Measurements from ENCODE around the gene CBLN1. TPM values are rescaled to one million over a fixed set of nuclear protein-coding genes. Genes with fewer than 3 reads are reported as not detected.

The CBLN1 gene
- total RNA-seq, 4 donors from 2014 or later = 0.26 to 0.38 TPM; not detected in 2

- Histone ChIP-seq H3K4me1 (peaks cover 6 to 71% (median 22%) of the 10 kb centered on the region in 3 donors), H3K27me3 (peaks cover 23 to 100% (median 51%) of the 10 kb centered on the region in 4 donors), H3K4me3 (no peak overlapping the region), H3K9me3 (no peaks in the 10 kb centered on the region), H3K36me3 (no peaks in the 10 kb centered on the region), H3K27ac (no peak overlapping the region)
- 29 to 34% methylated on average over 11 of the region's 11 CpGs for WGBS, 2 donors
- no peak for DNase-seq
- TF ChIP-seq, protein P1, sequence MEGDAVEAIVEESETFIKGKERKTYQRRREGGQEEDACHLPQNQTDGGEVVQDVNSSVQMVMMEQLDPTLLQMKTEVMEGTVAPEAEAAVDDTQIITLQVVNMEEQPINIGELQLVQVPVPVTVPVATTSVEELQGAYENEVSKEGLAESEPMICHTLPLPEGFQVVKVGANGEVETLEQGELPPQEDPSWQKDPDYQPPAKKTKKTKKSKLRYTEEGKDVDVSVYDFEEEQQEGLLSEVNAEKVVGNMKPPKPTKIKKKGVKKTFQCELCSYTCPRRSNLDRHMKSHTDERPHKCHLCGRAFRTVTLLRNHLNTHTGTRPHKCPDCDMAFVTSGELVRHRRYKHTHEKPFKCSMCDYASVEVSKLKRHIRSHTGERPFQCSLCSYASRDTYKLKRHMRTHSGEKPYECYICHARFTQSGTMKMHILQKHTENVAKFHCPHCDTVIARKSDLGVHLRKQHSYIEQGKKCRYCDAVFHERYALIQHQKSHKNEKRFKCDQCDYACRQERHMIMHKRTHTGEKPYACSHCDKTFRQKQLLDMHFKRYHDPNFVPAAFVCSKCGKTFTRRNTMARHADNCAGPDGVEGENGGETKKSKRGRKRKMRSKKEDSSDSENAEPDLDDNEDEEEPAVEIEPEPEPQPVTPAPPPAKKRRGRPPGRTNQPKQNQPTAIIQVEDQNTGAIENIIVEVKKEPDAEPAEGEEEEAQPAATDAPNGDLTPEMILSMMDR (IDR thresholded peaks at IDR 0.05) = no peak
- TF ChIP-seq POLR2A (IDR thresholded peaks at IDR 0.05) = no peak
- intact Hi-C loops (cut with DNase I) = no loop called here
Measured at GRCh38 chr16:49278567-49278827, 3.1 kb downstream of the CBLN1 start.

- Histone ChIP-seq H3K36me3 (no peaks in the 10 kb centered on the region), H3K4me3 (peak overlapping the region in 2 of 4 donors; percentile 2 to 31), H3K9me3 (no peaks in the 10 kb centered on the region), H3K4me1 (peaks cover 6 to 66% (median 22%) of the 10 kb centered on the region in 3 donors), H3K27ac (no peak overlapping the region), H3K27me3 (peaks cover 17 to 100% (median 48%) of the 10 kb centered on the region in 4 donors)
- DNase-seq = no peak
- WGBS, 2 donors = 11 to 18% methylated on average over 41 to 45 of the region's 49 CpGs
- TF ChIP-seq POLR2A (IDR thresholded peaks at IDR 0.05) = no peak
- TF ChIP-seq, protein P1 (IDR thresholded peaks at IDR 0.05) = no peak
- intact Hi-C loops (cut with DNase I) = no loop called here
Measured at GRCh38 chr16:49277766-49278566, 3.7 kb downstream of the CBLN1 start.

- Histone ChIP-seq H3K4me3 (peak overlapping the region in 2 of 4 donors; percentile 2 to 31), H3K9me3 (no peaks in the 10 kb centered on the region), H3K36me3 (no peaks in the 10 kb centered on the region), H3K4me1 (peaks cover 4 to 60% (median 19%) of the 10 kb centered on the region in 3 donors), H3K27me3 (peaks cover 11 to 100% (median 46%) of the 10 kb centered on the region in 4 donors), H3K27ac (no peak overlapping the region)
- intact Hi-C loops (cut with DNase I) = no loop called here
- TF ChIP-seq, protein P1 (IDR thresholded peaks at IDR 0.05) = no peak
- TF ChIP-seq POLR2A (IDR thresholded peaks at IDR 0.05) = no peak
- WGBS, 2 donors = 2 to 17% methylated on average over 9 to 18 of the region's 18 CpGs
- DNase-seq = no peak
Measured at GRCh38 chr16:49277386-49277742, 4.3 kb downstream of the CBLN1 start.

GRCh38 chr16:49276646-49277385 is 4.8 kb downstream of the CBLN1 start:
- no peak overlapping the region for H3K4me3 ChIP-seq
- no peaks in the 10 kb centered on the region for H3K36me3 ChIP-seq
- peaks cover 4 to 55% (median 13%) of the 10 kb centered on the region in 3 donors for H3K4me1 ChIP-seq
- H3K27ac ChIP-seq = no peak overlapping the region
- DNase-seq = no peak
- H3K27me3 ChIP-seq = peaks cover 11 to 100% (median 46%) of the 10 kb centered on the region in 4 donors
- WGBS, 2 donors = 9 to 13% methylated on average over 12 to 14 of the region's 19 CpGs
- TF ChIP-seq POLR2A (IDR thresholded peaks at IDR 0.05) = no peak
- TF ChIP-seq, protein P1 (IDR thresholded peaks at IDR 0.05) = no peak
- intact Hi-C loops (cut with DNase I) = no loop called here
- no peaks in the 10 kb centered on the region for H3K9me3 ChIP-seq

DNA sequence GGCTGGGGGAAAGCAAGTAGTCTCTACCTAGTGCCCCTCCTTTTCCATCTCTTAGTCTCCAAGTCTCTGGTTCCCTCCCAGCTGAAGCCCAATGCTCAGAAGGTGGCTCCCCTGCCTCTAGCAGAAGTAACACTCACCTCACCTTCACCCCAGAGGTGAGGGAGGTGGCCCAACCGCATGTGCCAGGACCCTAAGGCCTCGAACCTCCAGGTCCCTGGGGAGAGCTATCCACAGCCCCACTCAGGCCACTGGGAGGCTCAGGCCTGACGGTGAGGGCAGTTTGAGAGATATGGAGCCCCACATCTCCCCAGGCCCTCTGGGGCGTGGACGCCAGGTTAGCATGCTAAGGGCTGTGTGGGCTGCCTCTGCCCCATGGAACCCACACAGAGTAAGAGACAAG is 5.8 kb downstream of the CBLN1 start:
- 0 to 67% methylated on average over 1 of the region's 5 CpGs for WGBS, 2 donors
- Histone ChIP-seq H3K4me1 (peaks cover 4 to 46% (median 4%) of the 10 kb centered on the region in 3 donors), H3K27ac (no peak overlapping the region), H3K27me3 (peaks cover 4 to 100% (median 44%) of the 10 kb centered on the region in 4 donors), H3K9me3 (no peaks in the 10 kb centered on the region), H3K36me3 (no peaks in the 10 kb centered on the region), H3K4me3 (no peak overlapping the region)
- TF ChIP-seq, protein P1 (IDR thresholded peaks at IDR 0.05) = no peak
- intact Hi-C loops (cut with DNase I) = no loop called here
- no peak for DNase-seq

Data from esophagus squamous epithelium (tissue), 5 donors.